Neural crest cell (in vitro differentiated cells): ENCODE measurements around the gene CRTC1. TPM values are rescaled to one million over a fixed set of nuclear protein-coding genes. Genes with fewer than 3 reads are reported as not detected.
A peak's percentile ranks its signal among the peaks of the same experiment; 100 is the strongest.

ENCODE experiments used
- DNase-seq: peaks from one replicate; pipeline ENCODE4 v3.0.0; 2021; ENCODE audit warnings: low read depth, mixed read lengths, low spot score
- H3K27ac Mint-ChIP-seq: one replicate; pipeline ENCODE4 v1.8.0; 2021; ENCODE audit warnings: mild to moderate bottlenecking, mixed read lengths; ENCODE audit not compliant: unreplicated experiment
- H3K27me3 Mint-ChIP-seq: 2 replicates; pipeline ENCODE4 v1.8.0; 2021; ENCODE audit warnings: low read depth, mild to moderate bottlenecking, mixed read lengths
- H3K36me3 Mint-ChIP-seq: 2 replicates; pipeline ENCODE4 v1.8.0; 2021; ENCODE audit warnings: low read depth, mild to moderate bottlenecking, mixed read lengths
- H3K4me1 Mint-ChIP-seq: 2 replicates; pipeline ENCODE4 v1.8.0; 2021; ENCODE audit warnings: mixed read lengths
- H3K4me3 Mint-ChIP-seq: one replicate; pipeline ENCODE4 v1.8.0; 2021; ENCODE audit warnings: mild to moderate bottlenecking, mixed read lengths
- H3K9me3 Mint-ChIP-seq: 2 replicates; pipeline ENCODE4 v1.8.0; 2021; ENCODE audit warnings: mixed read lengths
- total RNA-seq: library from RNA; stranded (reverse); gene quantifications from 2 replicates; pipeline ENCODE4 v1.2.1, GENCODE V29; 2021
- TF ChIP-seq, protein P1 (sequence below): fragments of 200-600 bp; sonication (generic); conservative IDR thresholded peaks from 2 replicates; pipeline ENCODE4 v1.5.0; 2021; ENCODE audit warnings: antibody characterized with exemption, mild to moderate bottlenecking

Gene CRTC1
- total RNA-seq, 1 donor from 2014 or later = 24.1 TPM

GRCh38 chr19:18784786-18785120, 101.3 kb downstream of the CRTC1 start:
- no peak overlapping the region for H3K27ac Mint-ChIP-seq
- TF ChIP-seq, protein P1, sequence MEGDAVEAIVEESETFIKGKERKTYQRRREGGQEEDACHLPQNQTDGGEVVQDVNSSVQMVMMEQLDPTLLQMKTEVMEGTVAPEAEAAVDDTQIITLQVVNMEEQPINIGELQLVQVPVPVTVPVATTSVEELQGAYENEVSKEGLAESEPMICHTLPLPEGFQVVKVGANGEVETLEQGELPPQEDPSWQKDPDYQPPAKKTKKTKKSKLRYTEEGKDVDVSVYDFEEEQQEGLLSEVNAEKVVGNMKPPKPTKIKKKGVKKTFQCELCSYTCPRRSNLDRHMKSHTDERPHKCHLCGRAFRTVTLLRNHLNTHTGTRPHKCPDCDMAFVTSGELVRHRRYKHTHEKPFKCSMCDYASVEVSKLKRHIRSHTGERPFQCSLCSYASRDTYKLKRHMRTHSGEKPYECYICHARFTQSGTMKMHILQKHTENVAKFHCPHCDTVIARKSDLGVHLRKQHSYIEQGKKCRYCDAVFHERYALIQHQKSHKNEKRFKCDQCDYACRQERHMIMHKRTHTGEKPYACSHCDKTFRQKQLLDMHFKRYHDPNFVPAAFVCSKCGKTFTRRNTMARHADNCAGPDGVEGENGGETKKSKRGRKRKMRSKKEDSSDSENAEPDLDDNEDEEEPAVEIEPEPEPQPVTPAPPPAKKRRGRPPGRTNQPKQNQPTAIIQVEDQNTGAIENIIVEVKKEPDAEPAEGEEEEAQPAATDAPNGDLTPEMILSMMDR = no peak
- H3K36me3 Mint-ChIP-seq = no peaks in the 10 kb centered on the region
- H3K4me1 Mint-ChIP-seq = peaks cover 18% of the 10 kb centered on the region
- H3K9me3 Mint-ChIP-seq = no peaks in the 10 kb centered on the region
- DNase-seq = no peak
- H3K4me3 Mint-ChIP-seq = no peak overlapping the region
- H3K27me3 Mint-ChIP-seq = peaks cover 67% of the 10 kb centered on the region

DNA sequence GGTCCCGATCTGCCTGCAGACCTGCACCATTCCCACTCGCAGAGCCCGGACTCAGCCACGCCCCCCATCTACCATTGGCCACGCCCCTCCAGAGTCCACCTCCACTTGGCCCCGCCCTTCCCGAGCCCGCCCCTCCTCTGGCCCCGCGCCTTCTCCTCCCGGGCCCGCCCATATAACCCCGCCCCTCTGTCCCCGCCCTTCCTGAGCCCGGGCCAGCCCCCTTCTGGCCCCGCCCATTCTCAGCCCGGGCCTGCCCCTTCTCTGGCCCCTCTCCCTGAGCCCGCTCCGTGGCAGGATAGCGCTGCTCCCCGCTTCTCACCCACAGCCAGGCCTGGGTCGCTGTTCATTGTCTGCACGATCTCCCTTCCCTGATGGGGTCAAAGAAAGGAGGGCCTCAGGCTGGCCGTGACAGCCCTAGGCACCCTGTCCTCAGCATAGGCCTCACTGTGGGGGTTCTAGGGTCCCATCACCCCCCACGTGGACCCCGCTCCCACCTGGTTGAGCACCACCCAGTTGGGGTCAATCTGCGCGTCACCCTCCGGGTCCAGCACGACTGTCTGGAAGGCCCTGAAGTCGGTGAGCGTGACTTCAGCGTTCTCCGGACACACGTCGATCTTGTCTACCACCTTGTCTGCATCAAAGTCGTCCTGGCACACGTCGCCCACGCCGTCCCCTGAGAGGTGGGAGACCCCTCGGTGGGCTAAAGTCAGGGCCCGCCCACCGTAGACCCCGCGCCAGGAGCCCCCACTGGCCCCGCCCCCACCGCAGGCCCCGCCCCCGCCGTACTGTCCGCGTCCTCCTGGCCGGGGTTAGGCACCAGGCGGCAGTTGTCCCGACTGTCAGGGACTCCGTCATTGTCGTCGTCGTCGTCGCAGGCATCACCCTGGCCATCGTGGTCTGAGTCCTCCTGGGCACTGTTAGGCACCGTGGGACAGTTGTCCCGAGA, 102.0 kb downstream of the CRTC1 start:
- TF ChIP-seq, protein P1 = no peak
- peak; percentile 80 for DNase-seq
- Mint-ChIP-seq H3K27ac (no peak overlapping the region), H3K4me1 (peaks cover 23% of the 10 kb centered on the region), H3K4me3 (peak overlapping the region; percentile 34), H3K36me3 (no peaks in the 10 kb centered on the region), H3K9me3 (no peaks in the 10 kb centered on the region), H3K27me3 (peaks cover 70% of the 10 kb centered on the region)

DNA sequence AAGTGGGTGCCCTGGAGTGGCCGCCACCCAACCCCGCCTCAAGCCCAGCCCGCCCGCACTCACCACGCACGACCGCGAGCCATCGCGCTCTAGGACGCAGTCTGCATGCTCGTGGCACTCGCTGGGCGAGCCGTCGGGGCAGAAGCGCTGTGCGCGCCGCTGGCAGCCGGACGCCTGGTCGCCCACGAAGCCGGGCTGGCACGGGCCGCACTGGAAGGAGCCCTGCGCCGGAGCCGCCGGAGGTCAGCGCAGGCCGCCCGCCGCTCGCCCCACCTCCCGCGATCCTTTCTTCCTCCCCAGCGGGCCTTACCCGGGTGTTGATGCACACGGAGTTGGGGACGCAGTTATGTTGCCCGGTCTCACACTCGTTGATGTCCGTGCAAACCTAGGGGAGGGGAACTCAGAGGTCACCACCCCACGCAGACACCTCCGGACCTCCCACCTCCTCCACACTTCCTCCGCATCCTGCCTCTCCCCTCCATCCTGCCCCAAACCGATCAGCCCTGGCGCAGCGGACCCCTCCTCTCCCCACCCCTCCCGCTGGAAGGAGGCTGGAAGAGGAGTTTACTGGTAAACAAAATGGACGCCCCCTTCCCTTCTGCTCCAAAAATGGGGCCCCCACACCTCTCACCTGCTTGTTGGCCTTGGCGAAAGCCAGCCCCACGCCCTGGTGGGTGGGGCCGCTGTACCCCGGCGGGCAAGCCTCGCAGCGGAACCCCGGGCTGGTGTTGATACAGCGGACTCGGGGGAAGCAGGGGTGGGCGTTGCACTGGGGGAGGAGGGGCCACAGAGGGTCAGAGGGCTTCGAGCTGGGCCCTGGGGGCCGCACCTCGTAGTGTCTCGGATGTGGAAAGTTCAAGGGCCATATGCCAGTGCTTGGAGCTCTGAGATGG, 105.3 kb downstream of the CRTC1 start:
- DNase-seq = no peak
- peaks cover 23% of the 10 kb centered on the region for H3K4me1 Mint-ChIP-seq
- H3K27me3 Mint-ChIP-seq = peaks cover 97% of the 10 kb centered on the region
- no peak overlapping the region for H3K4me3 Mint-ChIP-seq
- H3K27ac Mint-ChIP-seq = no peak overlapping the region
- no peaks in the 10 kb centered on the region for H3K9me3 Mint-ChIP-seq
- no peaks in the 10 kb centered on the region for H3K36me3 Mint-ChIP-seq
- TF ChIP-seq, protein P1 = no peak

GRCh38 chr19:18789422-18789869, 106.0 kb downstream of the CRTC1 start:
- TF ChIP-seq, protein P1 = no peak
- Mint-ChIP-seq H3K36me3 (no peaks in the 10 kb centered on the region), H3K27ac (no peak overlapping the region), H3K4me3 (no peak overlapping the region), H3K4me1 (peaks cover 23% of the 10 kb centered on the region), H3K9me3 (no peaks in the 10 kb centered on the region), H3K27me3 (peaks cover 94% of the 10 kb centered on the region)
- no peak for DNase-seq

- no peaks in the 10 kb centered on the region for H3K9me3 Mint-ChIP-seq
- H3K27ac Mint-ChIP-seq = no peak overlapping the region
- H3K4me3 Mint-ChIP-seq = no peak overlapping the region
- H3K27me3 Mint-ChIP-seq = peaks cover 94% of the 10 kb centered on the region
- no peaks in the 10 kb centered on the region for H3K36me3 Mint-ChIP-seq
- H3K4me1 Mint-ChIP-seq = peaks cover 23% of the 10 kb centered on the region
- no peak for DNase-seq
- TF ChIP-seq, protein P1 = no peak
Observed at GRCh38 chr19:18789883-18790565, 106.5 kb downstream of the CRTC1 start.
